HEK293 (cell line): ENCODE measurements around the gene ACBD3.

ENCODE experiments used
- BCL11A ChIP-seq: fragments of 450-650 bp; formaldehyde crosslinking; IDR thresholded peaks from 2 replicates; pipeline ENCODE4 v1.5.1; 2016; ENCODE audit warnings: low read depth, missing biosample characterization, missing genetic modification characterization
- EGR2 ChIP-seq: fragments of 450-650 bp; formaldehyde crosslinking; IDR thresholded peaks from 2 replicates; pipeline ENCODE4 v1.5.1; 2016; ENCODE audit warnings: low read depth, missing biosample characterization, missing genetic modification characterization
- HOXD13 ChIP-seq: sonication (generic); formaldehyde crosslinking; IDR thresholded peaks from 2 replicates; pipeline ENCODE4 v1.8.0; 2022; ENCODE audit warnings: missing genetic modification reagents, borderline replicate concordance
- IKZF3 ChIP-seq: fragments of 450-650 bp; IDR thresholded peaks from 2 replicates; pipeline ENCODE4 v1.5.0; 2018; ENCODE audit warnings: missing biosample characterization, mild to moderate bottlenecking, missing genetic modification characterization, moderate library complexity
- KLF16 ChIP-seq: fragments of 450-650 bp; formaldehyde crosslinking; IDR thresholded peaks from 2 replicates; pipeline ENCODE4 v1.5.1; 2017; ENCODE audit warnings: missing biosample characterization, missing genetic modification characterization
- KLF8 ChIP-seq: fragments of 450-650 bp; formaldehyde crosslinking; IDR thresholded peaks from 2 replicates; pipeline ENCODE4 v1.5.1; 2016; ENCODE audit warnings: missing biosample characterization, missing genetic modification characterization
- KLF9 ChIP-seq: fragments of 450-650 bp; formaldehyde crosslinking; IDR thresholded peaks from 2 replicates; pipeline ENCODE4 v1.5.1; 2016; ENCODE audit warnings: missing biosample characterization, missing genetic modification characterization, low read depth
- PATZ1 ChIP-seq: fragments of 450-650 bp; formaldehyde crosslinking; IDR thresholded peaks from 2 replicates; pipeline ENCODE4 v1.5.1; 2016; ENCODE audit warnings: missing biosample characterization, missing genetic modification characterization
- PRDM1 ChIP-seq: fragments of 450-650 bp; formaldehyde crosslinking; IDR thresholded peaks from 2 replicates; pipeline ENCODE4; 2016; ENCODE audit warnings: missing biosample characterization, missing genetic modification characterization
- SP7 ChIP-seq: fragments of 450-650 bp; formaldehyde crosslinking; IDR thresholded peaks from 2 replicates; pipeline ENCODE4 v1.5.1; 2016; ENCODE audit warnings: missing biosample characterization, missing genetic modification characterization
- WT1 ChIP-seq: fragments of 450-650 bp; formaldehyde crosslinking; IDR thresholded peaks from 2 replicates; pipeline ENCODE4 v1.5.1; 2016; ENCODE audit warnings: missing biosample characterization, missing genetic modification characterization
- ZBTB17 ChIP-seq: fragments of 450-650 bp; formaldehyde crosslinking; IDR thresholded peaks from 2 replicates; pipeline ENCODE4 v1.5.1; 2016; ENCODE audit warnings: missing biosample characterization, missing genetic modification characterization
- ZBTB44 ChIP-seq: fragments of 450-650 bp; IDR thresholded peaks from 2 replicates; pipeline ENCODE4 v1.5.1; 2018; ENCODE audit warnings: missing biosample characterization, mild to moderate bottlenecking, missing genetic modification characterization
- ZBTB48 ChIP-seq: fragments of 450-650 bp; formaldehyde crosslinking; IDR thresholded peaks from 2 replicates; pipeline ENCODE4 v1.5.1; 2016; ENCODE audit warnings: missing biosample characterization, missing genetic modification characterization
- ZBTB8A ChIP-seq: fragments of 450-650 bp; formaldehyde crosslinking; IDR thresholded peaks from 2 replicates; pipeline ENCODE4 v1.5.1; 2016; ENCODE audit warnings: missing biosample characterization, missing genetic modification characterization
- ZEB2 ChIP-seq: fragments of 450-650 bp; formaldehyde crosslinking; IDR thresholded peaks from 2 replicates; pipeline ENCODE4 v1.5.1; 2016; ENCODE audit warnings: missing biosample characterization, missing genetic modification characterization
- ZFHX2 ChIP-seq: fragments of 450-650 bp; formaldehyde crosslinking; conservative IDR thresholded peaks from 2 replicates; pipeline ENCODE4 v1.5.1; 2016; ENCODE audit warnings: missing biosample characterization, missing genetic modification characterization
- ZFP3 ChIP-seq: fragments of 450-650 bp; formaldehyde crosslinking; IDR thresholded peaks from 2 replicates; pipeline ENCODE4 v1.5.1; 2016; ENCODE audit warnings: low read depth, missing biosample characterization, missing genetic modification characterization
- ZFP69B ChIP-seq: fragments of 450-650 bp; formaldehyde crosslinking; IDR thresholded peaks from 2 replicates; pipeline ENCODE4 v1.5.1; 2016; ENCODE audit warnings: missing biosample characterization, missing genetic modification characterization
- ZNF274 ChIP-seq, 2 experiments: fragments of 200-500 bp in 1 of 2; fragments of 450-650 bp in 1 of 2; sonication (Bioruptor generic) in 1 of 2; formaldehyde crosslinking in 1 of 2; IDR thresholded peaks; 2 replicates each; pipeline versions ENCODE4 v1.5.1 to v1.6.1; 2014 to 2016; ENCODE audit warnings: borderline replicate concordance in 1 of 2, inconsistent platforms in 1 of 2, low read length in 1 of 2, missing biosample characterization in 1 of 2, missing genetic modification characterization in 1 of 2
- ZNF341 ChIP-seq: fragments of 450-650 bp; formaldehyde crosslinking; IDR thresholded peaks from 2 replicates; pipeline ENCODE4; 2016; ENCODE audit warnings: low read depth, missing biosample characterization, missing genetic modification characterization
- ZNF366 ChIP-seq: fragments of 450-650 bp; formaldehyde crosslinking; conservative IDR thresholded peaks from 2 replicates; pipeline ENCODE4 v1.5.1; 2016; ENCODE audit warnings: missing biosample characterization, missing genetic modification characterization
- ZNF391 ChIP-seq: fragments of 450-650 bp; formaldehyde crosslinking; IDR thresholded peaks from 2 replicates; pipeline ENCODE4 v1.5.1; 2016; ENCODE audit warnings: low read depth, missing biosample characterization, missing genetic modification characterization, borderline replicate concordance
- ZNF404 ChIP-seq: fragments of 450-650 bp; formaldehyde crosslinking; IDR thresholded peaks from 2 replicates; pipeline ENCODE4 v1.5.1; 2017; ENCODE audit warnings: missing biosample characterization, missing genetic modification characterization
- ZNF610 ChIP-seq: fragments of 450-650 bp; formaldehyde crosslinking; IDR thresholded peaks from 2 replicates; pipeline ENCODE4 v1.5.1; 2016; ENCODE audit warnings: missing biosample characterization, missing genetic modification characterization, borderline replicate concordance
- ZNF660 ChIP-seq: fragments of 450-650 bp; IDR thresholded peaks from 2 replicates; pipeline ENCODE4 v1.5.1; 2018; ENCODE audit warnings: missing biosample characterization, mild to moderate bottlenecking, missing genetic modification characterization
- ZSCAN16 ChIP-seq: fragments of 450-650 bp; formaldehyde crosslinking; IDR thresholded peaks from 2 replicates; pipeline ENCODE4 v1.5.1; 2016; ENCODE audit warnings: missing biosample characterization, missing genetic modification characterization
- TF ChIP-seq, protein P1 (sequence below): fragments of 450-650 bp; formaldehyde crosslinking; IDR thresholded peaks from 2 replicates; pipeline ENCODE4 v1.5.1; 2016; ENCODE audit warnings: missing biosample characterization, missing genetic modification characterization
- TF ChIP-seq, protein P2 (sequence below): fragments of 450-650 bp; formaldehyde crosslinking; IDR thresholded peaks from 2 replicates; pipeline ENCODE4 v1.5.1; 2016; ENCODE audit warnings: missing biosample characterization, missing genetic modification characterization
- TF ChIP-seq, protein P3 (sequence below): fragments of 450-650 bp; formaldehyde crosslinking; IDR thresholded peaks from 2 replicates; pipeline ENCODE4 v1.5.1; 2016; ENCODE audit warnings: missing biosample characterization, missing genetic modification characterization

Gene ACBD3

GRCh38 chr1:226181996-226182714 is 4.4 kb downstream of the ACBD3 start (continued):
- TF ChIP-seq, protein P1, sequence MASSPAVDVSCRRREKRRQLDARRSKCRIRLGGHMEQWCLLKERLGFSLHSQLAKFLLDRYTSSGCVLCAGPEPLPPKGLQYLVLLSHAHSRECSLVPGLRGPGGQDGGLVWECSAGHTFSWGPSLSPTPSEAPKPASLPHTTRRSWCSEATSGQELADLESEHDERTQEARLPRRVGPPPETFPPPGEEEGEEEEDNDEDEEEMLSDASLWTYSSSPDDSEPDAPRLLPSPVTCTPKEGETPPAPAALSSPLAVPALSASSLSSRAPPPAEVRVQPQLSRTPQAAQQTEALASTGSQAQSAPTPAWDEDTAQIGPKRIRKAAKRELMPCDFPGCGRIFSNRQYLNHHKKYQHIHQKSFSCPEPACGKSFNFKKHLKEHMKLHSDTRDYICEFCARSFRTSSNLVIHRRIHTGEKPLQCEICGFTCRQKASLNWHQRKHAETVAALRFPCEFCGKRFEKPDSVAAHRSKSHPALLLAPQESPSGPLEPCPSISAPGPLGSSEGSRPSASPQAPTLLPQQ (tag by site-specific recombination) = peak; percentile 81
- TF ChIP-seq KLF16 (tag by site-specific recombination) (peak; percentile 59; the same call in 1 of the 2 replicates), IKZF3 (tag by site-specific recombination) (peak; percentile 37; the same call in 1 of the 2 replicates), ZNF404 (no peak), ZNF341 (tag by site-specific recombination) (peak; percentile 35), PATZ1 (peak; percentile 73), PRDM1 (tag by site-specific recombination) (peak; percentile 80), ZEB2 (tag by site-specific recombination) (peak; percentile 70), ZNF660 (peak; percentile 63; the same call in 1 of the 2 replicates), ZNF610 (tag by site-specific recombination) (0 out of 2 replicates have a peak, but pooled peaks have one; percentile 16), ZBTB48 (tag by site-specific recombination) (no peak), ZNF366 (tag by site-specific recombination) (0 out of 2 replicates have a peak, but pooled peaks have one; percentile 22), ZBTB17 (tag by site-specific recombination) (peak; percentile 79), HOXD13 (CRISPR knock-in tag) (no peak), ZFHX2 (peak; percentile 88), WT1 (peak; percentile 87), ZFP3 (tag by site-specific recombination) (0 out of 2 replicates have a peak, but pooled peaks have one; percentile 7), ZBTB8A (tag by site-specific recombination) (no peak), EGR2 (tag by site-specific recombination) (peak; percentile 92), ZBTB44 (tag by site-specific recombination) (peak; percentile 33; the same call in 1 of the 2 replicates), KLF8 (tag by site-specific recombination) (peak; percentile 60; the same call in 1 of the 2 replicates), ZNF274 (IDR thresholded peaks at IDR 0.05; ENCODE audit: low read length) (no peak), ZNF274 (tag by site-specific recombination; IDR thresholded peaks at IDR 0.05; ENCODE audit: borderline replicate concordance) (no peak), SP7 (tag by site-specific recombination) (peak; percentile 53), ZSCAN16 (tag by site-specific recombination) (no peak), ZNF391 (tag by site-specific recombination) (peak; percentile 51; the same call in 1 of the 2 replicates), ZFP69B (tag by site-specific recombination) (peak; percentile 64; the same call in 1 of the 2 replicates), BCL11A (peak; percentile 45; the same call in 1 of the 2 replicates), KLF9 (no peak)
- TF ChIP-seq, protein P2, sequence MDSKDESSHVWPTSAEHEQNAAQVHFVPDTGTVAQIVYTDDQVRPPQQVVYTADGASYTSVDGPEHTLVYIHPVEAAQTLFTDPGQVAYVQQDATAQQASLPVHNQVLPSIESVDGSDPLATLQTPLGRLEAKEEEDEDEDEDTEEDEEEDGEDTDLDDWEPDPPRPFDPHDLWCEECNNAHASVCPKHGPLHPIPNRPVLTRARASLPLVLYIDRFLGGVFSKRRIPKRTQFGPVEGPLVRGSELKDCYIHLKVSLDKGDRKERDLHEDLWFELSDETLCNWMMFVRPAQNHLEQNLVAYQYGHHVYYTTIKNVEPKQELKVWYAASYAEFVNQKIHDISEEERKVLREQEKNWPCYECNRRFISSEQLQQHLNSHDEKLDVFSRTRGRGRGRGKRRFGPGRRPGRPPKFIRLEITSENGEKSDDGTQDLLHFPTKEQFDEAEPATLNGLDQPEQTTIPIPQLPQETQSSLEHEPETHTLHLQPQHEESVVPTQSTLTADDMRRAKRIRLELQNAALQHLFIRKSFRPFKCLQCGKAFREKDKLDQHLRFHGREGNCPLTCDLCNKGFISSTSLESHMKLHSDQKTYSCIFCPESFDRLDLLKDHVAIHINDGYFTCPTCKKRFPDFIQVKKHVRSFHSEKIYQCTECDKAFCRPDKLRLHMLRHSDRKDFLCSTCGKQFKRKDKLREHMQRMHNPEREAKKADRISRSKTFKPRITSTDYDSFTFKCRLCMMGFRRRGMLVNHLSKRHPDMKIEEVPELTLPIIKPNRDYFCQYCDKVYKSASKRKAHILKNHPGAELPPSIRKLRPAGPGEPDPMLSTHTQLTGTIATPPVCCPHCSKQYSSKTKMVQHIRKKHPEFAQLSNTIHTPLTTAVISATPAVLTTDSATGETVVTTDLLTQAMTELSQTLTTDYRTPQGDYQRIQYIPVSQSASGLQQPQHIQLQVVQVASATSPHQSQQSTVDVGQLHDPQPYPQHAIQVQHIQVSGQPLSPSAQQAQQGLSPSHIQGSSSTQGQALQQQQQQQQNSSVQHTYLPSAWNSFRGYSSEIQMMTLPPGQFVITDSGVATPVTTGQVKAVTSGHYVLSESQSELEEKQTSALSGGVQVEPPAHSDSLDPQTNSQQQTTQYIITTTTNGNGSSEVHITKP (tag by site-specific recombination) = peak; percentile 66
- TF ChIP-seq, protein P3, sequence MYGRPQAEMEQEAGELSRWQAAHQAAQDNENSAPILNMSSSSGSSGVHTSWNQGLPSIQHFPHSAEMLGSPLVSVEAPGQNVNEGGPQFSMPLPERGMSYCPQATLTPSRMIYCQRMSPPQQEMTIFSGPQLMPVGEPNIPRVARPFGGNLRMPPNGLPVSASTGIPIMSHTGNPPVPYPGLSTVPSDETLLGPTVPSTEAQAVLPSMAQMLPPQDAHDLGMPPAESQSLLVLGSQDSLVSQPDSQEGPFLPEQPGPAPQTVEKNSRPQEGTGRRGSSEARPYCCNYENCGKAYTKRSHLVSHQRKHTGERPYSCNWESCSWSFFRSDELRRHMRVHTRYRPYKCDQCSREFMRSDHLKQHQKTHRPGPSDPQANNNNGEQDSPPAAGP = peak; percentile 64; the same call in 1 of the 2 replicates
